GM18511 (cell line): ENCODE measurements around the gene NUP107.

Experiments used
- ATAC-seq: cut with Tn5 transposase; IDR thresholded peaks from one replicate; pipeline ENCODE4 v1.9.1; 2021; ENCODE audit warnings: mild to moderate bottlenecking, moderate library complexity; ENCODE audit not compliant: unreplicated experiment

Gene NUP107

GRCh38 chr12:68794653-68795251 is 108.0 kb downstream of the NUP107 start:
- no peak for ATAC-seq
